Measurements from ENCODE around the gene CREB3. TPM values are rescaled to one million over a fixed set of nuclear protein-coding genes. Genes with fewer than 3 reads are reported as not detected.

Gene CREB3
- total RNA-seq, 1 experiment from 2014 or later: 58.7 TPM

DNA sequence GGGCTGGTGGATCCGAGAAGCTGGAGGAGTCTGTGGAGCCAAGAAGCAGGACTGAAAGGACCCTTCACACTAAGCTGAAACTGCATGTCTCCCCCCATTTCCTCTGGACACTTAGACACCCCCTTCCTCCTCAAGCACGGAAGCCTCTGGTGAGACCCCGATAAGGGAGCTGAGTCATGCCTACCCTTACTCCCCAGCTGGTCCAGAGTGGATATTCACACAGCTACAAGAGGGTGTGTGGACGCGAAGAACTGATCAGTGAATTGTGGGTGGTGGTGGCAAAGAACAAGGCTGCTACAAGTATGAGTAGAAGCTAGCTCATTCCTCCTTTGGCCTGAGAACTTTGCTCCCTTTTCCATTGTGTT lies 4.8 kb upstream of the CREB3 start:
- no TSS peak for BruUV-seq (replicated peaks)
- Mint-ChIP-seq H3K4me1 (ENCODE audit: insufficient read depth, unreplicated experiment) (peaks cover 21% of the 10 kb centered on the region), H3K36me3 (ENCODE audit: insufficient read depth, unreplicated experiment) (peaks cover 36% of the 10 kb centered on the region), H3K27me3 (ENCODE audit: insufficient read depth, unreplicated experiment) (no peaks in the 10 kb centered on the region), H3K9me3 (ENCODE audit: unreplicated experiment) (no peaks in the 10 kb centered on the region), H3K27ac (ENCODE audit: low read depth, unreplicated experiment) (no peak overlapping the region), H3K4me3 (ENCODE audit: unreplicated experiment) (no peak overlapping the region)
- intact Hi-C loops (cut with micrococcal nuclease): loop anchor here (2.0 kb wide), 2 partner anchors 31 to 69 kb away; partner anchors contain the start of genes CCDC107 and RMRP
- CTCF ChIA-PET: interaction anchor here (0.6 to 10.3 kb wide), 16 partner anchors 9 to 141 kb away, joined by 3 to 136 read pairs (median 4); partner anchors contain the start of genes ARHGEF39, CCDC107 and RMRP
- POLR2A ChIA-PET: interaction anchor here (0.7 to 15.0 kb wide), 12 partner anchors 15 to 1682 kb away, joined by 3 to 284 read pairs (median 6); partner anchors contain the start of genes CCDC107, GBA2, RGP1 and RMRP
- no peak for DNase-seq (ENCODE audit: unreplicated experiment)
- TF ChIP-seq, protein P1, sequence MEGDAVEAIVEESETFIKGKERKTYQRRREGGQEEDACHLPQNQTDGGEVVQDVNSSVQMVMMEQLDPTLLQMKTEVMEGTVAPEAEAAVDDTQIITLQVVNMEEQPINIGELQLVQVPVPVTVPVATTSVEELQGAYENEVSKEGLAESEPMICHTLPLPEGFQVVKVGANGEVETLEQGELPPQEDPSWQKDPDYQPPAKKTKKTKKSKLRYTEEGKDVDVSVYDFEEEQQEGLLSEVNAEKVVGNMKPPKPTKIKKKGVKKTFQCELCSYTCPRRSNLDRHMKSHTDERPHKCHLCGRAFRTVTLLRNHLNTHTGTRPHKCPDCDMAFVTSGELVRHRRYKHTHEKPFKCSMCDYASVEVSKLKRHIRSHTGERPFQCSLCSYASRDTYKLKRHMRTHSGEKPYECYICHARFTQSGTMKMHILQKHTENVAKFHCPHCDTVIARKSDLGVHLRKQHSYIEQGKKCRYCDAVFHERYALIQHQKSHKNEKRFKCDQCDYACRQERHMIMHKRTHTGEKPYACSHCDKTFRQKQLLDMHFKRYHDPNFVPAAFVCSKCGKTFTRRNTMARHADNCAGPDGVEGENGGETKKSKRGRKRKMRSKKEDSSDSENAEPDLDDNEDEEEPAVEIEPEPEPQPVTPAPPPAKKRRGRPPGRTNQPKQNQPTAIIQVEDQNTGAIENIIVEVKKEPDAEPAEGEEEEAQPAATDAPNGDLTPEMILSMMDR (IDR thresholded peaks at IDR 0.05; ENCODE audit: unreplicated experiment): no peak

DNA sequence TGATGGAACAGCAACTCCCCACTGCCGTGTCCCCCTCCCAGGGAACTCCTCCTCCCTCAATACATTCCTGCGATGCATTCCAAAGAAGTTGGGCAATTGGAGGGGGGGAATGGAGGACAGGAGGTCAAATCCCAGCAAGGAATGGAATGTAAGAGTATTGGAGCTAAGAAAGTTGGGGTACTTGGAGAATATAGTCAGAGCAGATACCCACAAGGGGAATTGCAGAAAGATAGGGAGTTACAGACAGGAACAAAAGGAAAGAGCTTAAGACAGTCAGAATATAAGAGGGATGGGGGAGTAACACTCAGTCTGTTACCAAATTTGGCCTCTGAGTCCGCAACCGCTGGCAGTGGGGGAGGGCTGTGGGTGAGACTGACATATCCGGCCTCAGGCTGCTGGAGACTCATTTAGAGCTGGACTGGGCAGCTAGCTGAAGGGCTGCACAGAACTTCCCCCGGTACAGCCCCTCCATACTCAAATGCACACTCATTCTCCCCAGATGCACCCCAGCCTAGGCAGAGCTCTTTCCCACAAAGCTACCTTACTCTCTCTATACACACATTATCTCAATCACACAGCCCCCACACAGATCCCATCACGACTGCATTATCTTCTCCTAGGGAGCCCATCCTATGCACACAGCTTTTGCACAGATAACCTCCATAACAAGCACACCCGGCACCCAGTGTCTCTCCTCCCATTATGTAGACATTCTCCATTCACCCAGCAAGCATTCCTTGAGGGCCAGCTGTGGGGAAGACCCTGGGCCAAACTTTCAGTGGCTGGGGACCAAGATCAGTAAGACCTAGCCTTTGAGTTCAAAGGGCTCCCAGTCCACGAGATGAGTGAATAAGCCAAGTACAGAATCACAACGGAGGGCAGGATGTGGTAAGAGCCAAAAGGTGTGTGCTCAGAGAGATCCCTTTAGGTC lies 4.2 kb upstream of the CREB3 start:
- no peak overlapping the region for H3K4me3 Mint-ChIP-seq (ENCODE audit: unreplicated experiment)
- peaks cover 26% of the 10 kb centered on the region for H3K4me1 Mint-ChIP-seq (ENCODE audit: insufficient read depth, unreplicated experiment)
- POLR2A ChIA-PET: interaction anchor here (0.6 to 15.0 kb wide), 23 partner anchors 10 to 1682 kb away, joined by 3 to 284 read pairs (median 4); partner anchors contain the start of genes ARHGEF39, CCDC107, GBA2 and RGP1
- DNase-seq (ENCODE audit: unreplicated experiment): peak; percentile 85
- TF ChIP-seq, protein P1 (IDR thresholded peaks at IDR 0.05; ENCODE audit: unreplicated experiment): no peak
- no peaks in the 10 kb centered on the region for H3K9me3 Mint-ChIP-seq (ENCODE audit: unreplicated experiment)
- CTCF ChIA-PET: interaction anchor here (0.6 to 10.3 kb wide), 24 partner anchors 8 to 140 kb away, joined by 3 to 136 read pairs (median 4); partner anchors contain the start of genes ARHGEF39, CCDC107, HINT2 and RMRP
- no peaks in the 10 kb centered on the region for H3K27me3 Mint-ChIP-seq (ENCODE audit: insufficient read depth, unreplicated experiment)
- H3K27ac Mint-ChIP-seq (ENCODE audit: low read depth, unreplicated experiment): no peak overlapping the region
- intact Hi-C loops (cut with micrococcal nuclease): loop anchor here (2.0 kb wide), 2 partner anchors 32 to 70 kb away; partner anchors contain the start of genes CCDC107 and RMRP
- H3K36me3 Mint-ChIP-seq (ENCODE audit: insufficient read depth, unreplicated experiment): peaks cover 29% of the 10 kb centered on the region
- BruUV-seq (replicated peaks): no TSS peak

DNA sequence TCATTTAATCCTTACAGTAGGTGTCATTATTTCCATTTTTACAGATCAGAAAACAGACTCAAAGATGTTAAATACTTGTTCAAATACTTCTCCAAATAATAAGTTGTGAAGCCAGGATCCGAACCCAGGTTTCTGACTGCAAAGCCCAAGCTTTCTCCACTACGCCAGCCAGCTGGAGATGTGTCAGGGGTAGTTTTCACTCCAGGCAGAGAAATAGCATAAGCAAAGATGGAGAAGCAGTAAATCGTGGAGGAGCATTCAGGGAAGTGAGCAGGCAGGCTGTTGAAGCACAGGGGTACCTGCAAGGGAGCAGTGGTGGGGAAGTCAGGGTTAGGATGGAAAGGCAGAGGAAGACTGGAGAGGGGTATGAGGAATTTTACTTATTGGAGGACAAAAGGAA lies 3.4 kb upstream of the CREB3 start:
- peaks cover 27% of the 10 kb centered on the region for H3K4me1 Mint-ChIP-seq (ENCODE audit: insufficient read depth, unreplicated experiment)
- ChIA-PET CTCF (interaction anchor here (0.6 to 10.3 kb wide), 15 partner anchors 13 to 1941 kb away, joined by 3 to 136 read pairs (median 4); partner anchors contain the start of genes ARHGEF39, CCDC107 and RMRP), POLR2A (interaction anchor here (0.8 to 15.0 kb wide), 12 partner anchors 10 to 618 kb away, joined by 3 to 284 read pairs (median 4); partner anchors contain the start of genes ARHGEF39, CCDC107, GBA2 and RGP1)
- intact Hi-C loops (cut with micrococcal nuclease): loop anchor here (2.0 kb wide), 2 partner anchors 32 to 70 kb away; partner anchors contain the start of genes CCDC107 and RMRP
- H3K36me3 Mint-ChIP-seq (ENCODE audit: insufficient read depth, unreplicated experiment): peaks cover 29% of the 10 kb centered on the region
- TF ChIP-seq, protein P1 (IDR thresholded peaks at IDR 0.05; ENCODE audit: unreplicated experiment): no peak
- H3K4me3 Mint-ChIP-seq (ENCODE audit: unreplicated experiment): no peak overlapping the region
- no peak for DNase-seq (ENCODE audit: unreplicated experiment)
- BruUV-seq (replicated peaks): no TSS peak
- H3K27me3 Mint-ChIP-seq (ENCODE audit: insufficient read depth, unreplicated experiment): no peaks in the 10 kb centered on the region
- no peak overlapping the region for H3K27ac Mint-ChIP-seq (ENCODE audit: low read depth, unreplicated experiment)
- H3K9me3 Mint-ChIP-seq (ENCODE audit: unreplicated experiment): no peaks in the 10 kb centered on the region

Data from MCF 10A (cell line).